Measurements from ENCODE around the gene CCDC186. TPM values are rescaled to one million over a fixed set of nuclear protein-coding genes. Genes with fewer than 3 reads are reported as not detected.
"Not testable (repeated sequence)": the region's sequence is repeated elsewhere in the genome, so short reads cannot be mapped to it uniquely, and the experiment has no call there.

Gene CCDC186
- total RNA-seq, 1 donor from 2014 or later: 20.5 TPM

DNA sequence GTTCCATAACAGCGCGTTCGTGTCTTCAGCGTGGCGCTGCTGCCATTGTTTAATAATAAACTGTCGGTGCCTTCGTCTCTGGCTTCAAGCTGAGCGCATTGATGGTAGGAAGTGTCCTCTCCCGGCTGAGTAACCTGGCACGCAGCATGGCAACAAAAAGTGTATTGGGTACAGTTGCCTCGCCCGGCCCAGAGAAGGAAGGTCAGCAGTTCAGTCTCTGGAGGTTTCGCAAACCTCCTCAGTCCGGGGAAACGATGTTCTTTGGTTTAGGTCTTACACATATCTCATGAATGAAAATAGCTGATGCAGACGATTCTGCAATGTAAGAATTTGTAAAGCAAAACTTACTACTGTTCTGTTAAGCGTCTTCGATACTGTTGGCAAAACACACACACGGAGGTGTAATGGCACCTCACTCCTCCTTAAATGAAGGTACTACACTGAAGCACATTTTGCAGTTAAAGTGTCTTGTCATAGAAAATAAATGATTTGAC lies 739 bp upstream of the CCDC186 start:
- intact Hi-C loops (cut with micrococcal nuclease): loop anchor here (1.0 to 5.0 kb wide), 12 partner anchors 92 to 1990 kb away; partner anchors contain the start of genes CASP7, DCLRE1A, FHIP2A and NHLRC2

DNA sequence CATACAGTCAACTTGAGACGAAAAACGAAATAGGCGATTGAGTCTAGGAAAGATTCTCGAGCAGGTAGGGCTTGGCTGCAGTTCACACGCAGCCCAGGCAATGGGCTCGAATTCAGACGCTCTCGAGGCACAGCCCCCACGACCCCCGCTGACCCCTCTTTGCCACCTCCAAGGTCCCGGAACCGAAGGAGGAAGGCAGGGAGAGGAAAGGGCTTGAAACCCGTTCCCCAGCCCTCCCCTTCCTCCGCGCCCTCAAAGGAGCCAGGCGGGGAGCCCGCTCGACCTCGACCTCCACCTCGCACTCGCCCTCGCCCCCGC lies 441 bp downstream of the CCDC186 start:
- intact Hi-C loops (cut with micrococcal nuclease): loop anchor here (2.0 to 5.0 kb wide), 6 partner anchors 354 to 1796 kb away; partner anchors contain the start of genes FHIP2A, VTI1A and ZDHHC6

DNA sequence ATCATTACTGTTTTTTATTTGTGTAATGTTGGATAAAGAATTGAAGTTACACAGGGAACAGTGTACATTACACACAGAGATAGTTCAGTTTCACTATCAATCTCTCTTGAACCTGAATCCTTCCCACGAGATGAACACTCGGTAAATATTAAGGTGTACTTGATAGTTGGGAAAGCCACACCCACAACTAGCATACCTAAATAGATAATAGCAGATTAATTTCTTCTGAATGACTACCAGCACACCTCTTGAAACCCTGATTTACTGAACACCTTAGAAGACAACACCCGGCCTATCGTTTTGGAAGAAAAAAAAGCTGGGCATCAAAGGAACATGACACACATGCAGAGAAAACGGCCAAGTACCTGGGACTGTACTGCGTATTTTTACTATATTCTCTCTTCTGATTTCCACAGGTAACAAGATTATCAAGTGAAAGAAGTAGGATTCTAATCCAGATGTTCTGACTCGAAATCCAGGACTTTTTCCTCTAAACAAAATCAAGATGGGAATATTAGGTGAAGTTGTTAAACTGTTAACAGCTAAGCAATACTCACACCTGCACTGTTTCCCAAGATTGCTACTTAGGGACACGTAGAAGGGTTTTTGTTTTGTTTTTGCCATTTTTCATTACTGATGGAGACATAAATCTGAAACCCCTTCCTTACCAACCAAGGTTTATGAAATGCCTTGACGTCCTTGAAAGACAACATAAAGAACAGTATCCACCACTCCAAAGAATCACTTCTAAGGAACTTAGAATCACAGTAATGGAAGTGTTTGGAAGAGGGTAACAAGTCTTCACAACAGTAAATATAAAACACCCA lies 1.0 kb downstream of the CCDC186 start:
- intact Hi-C loops (cut with micrococcal nuclease): loop anchor here (2.0 to 5.0 kb wide), 6 partner anchors 354 to 1796 kb away; partner anchors contain the start of genes FHIP2A, VTI1A and ZDHHC6

DNA sequence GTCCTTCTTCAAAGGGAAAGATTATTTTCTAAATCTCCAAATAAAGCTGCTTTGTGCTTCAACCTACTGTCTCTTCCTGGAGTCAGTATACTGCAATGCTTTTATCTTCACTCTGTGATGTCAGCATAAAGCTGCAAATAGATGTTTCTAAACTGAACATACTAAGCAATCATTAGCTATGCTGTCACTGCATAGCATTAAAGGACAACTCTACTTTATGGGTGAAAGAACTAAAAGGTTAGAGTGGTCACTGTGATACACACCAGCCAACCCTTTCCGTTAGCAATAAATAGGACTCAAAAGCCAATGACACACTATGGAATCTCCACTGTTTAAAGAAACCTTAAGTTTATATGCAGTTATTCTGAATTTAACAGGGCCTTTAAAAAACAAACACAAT lies 1.8 kb downstream of the CCDC186 start:
- intact Hi-C loops (cut with micrococcal nuclease): loop anchor here (2.0 to 5.0 kb wide), 6 partner anchors 355 to 1795 kb away; partner anchors contain the start of genes FHIP2A, VTI1A and ZDHHC6

DNA sequence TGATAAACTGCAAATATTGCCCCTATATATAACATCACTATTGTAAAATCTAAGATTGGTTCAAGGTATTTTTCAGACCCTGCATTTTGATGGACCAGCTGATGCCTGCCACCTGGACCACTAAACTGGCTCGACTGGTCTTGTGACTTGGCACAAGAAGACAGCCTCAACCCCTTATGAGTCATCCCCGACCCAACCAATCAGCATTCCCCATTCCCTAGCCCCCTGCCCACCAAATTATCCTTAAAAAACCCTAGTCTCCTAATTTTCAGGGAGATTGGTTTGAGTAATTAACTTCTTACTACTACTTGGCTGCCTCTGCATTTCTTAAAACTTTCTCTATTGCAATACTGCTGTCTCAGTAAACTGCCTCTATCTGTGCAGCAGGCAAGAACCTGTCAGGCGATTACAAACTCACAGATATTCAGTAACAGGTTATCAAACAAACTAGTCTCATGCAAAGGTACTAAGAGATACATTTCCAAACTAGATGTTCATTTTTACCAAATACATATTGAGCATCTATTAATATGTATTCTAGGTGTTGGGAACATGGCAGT lies 5.5 kb downstream of the CCDC186 start:
- intact Hi-C loops (cut with micrococcal nuclease): no loop called here

DNA sequence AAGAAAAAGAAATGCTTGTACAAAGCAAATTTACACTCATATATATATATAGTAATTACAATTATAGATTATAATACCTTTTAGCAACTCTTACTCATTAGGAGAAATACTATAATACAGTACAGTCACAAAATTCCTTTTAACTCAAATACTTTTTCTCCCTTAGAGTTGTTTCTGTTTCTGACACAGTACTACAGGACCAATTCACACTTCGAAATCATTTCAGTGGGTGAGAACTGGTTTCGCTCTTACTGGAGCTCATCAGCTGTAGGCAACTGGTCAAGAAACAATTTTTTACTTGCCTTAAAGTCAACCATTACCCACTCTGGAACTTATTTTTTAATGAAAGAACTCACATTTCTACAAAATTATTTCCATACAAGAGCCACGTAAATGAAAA lies 6.0 kb downstream of the CCDC186 start:
- intact Hi-C loops (cut with micrococcal nuclease): no loop called here

DNA sequence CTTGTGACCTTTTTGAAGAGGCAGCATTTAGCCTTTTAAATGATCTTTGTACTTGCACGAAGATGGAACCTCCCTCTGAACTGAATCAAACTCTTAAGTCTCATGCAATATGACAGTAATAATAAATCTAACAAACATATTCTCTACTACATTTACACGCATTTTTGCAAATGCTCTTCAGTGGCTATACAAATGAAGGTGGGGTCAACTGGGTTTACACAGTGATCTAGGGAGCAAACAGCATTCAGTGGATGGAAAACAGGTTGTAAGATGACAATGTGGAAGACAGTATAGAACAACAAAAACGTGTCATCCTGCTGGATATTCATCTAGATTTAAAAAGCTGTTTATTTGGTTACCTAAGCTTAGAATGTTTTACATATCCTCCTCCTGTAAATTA lies 7.5 kb downstream of the CCDC186 start:
- intact Hi-C loops (cut with micrococcal nuclease): no loop called here

DNA sequence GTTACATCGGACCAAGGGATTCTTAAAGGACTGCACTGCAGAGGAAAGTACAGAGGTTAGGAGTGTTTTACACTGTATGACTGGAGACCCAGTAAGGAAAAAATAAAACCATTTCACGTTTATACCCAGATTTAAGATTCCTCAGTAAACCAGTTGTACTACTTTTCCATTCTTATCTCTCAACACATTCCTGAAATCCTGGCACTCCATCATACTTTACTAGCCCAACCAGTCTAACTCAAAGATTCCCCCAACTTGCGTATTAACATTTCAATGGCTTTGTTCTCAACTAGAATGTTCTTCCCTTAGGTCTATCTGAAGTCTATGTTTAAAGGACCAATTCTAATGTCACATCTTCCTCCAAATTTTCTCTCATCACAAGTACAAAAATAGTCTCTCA lies 8.0 kb downstream of the CCDC186 start:
- intact Hi-C loops (cut with micrococcal nuclease): no loop called here

DNA sequence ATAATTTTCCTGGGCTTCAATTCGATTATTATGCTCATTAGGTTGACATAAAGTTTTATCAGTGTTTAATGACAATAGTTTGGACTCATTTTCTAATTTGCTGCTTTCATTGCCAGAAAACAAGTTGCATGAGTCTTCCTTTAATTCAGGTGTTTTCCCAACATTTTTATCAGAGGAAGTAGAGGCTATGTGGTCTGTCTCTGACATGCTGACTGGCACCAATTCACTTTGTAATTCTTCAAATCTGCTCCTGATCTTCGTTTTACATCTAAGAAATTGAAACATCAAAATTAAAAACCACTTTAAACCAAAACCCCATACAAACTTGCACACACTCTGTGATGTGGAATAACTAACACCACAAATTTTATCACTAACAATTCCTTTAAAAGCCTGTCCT lies 10.9 kb downstream of the CCDC186 start:
- intact Hi-C loops (cut with micrococcal nuclease): no loop called here

DNA sequence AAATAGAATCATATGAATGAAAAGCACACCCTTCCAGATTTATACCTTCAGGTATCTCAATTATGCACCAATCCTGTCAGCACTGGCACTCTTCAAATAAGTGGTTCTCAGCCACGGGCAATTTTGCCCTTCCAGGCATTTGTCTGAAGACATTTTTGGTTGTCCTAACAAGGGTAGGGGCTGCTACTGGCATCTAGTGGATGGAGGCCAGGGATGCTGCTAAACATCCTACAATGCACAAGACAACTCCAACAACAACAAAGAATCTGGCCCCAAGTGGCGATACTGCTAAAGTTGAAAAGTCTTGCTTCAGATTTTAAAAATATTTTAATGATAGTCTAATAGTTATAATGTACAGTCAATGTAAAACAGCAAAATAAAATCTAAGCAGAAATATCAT lies 16.1 kb downstream of the CCDC186 start:
- intact Hi-C loops (cut with micrococcal nuclease): no loop called here

DNA sequence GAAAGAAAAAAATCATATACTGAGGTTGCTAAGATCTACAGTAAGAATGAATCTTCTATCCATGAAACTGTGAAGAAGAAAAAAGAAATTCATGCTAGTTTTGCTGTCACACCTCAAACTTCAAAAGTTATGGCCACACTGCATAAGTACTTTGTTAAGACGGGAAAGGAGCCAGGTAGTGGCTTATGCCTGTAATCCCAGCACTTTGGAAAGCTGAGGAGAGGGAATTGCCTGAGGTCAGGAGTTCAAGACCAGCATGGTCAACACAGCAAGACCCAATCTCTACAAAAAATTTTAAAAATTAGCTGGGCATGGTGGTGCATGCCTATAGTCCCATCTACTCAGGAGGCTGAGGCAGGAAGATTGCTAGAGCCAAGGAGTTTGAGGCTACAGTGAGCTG lies 22.1 kb downstream of the CCDC186 start:
- intact Hi-C loops (cut with micrococcal nuclease): no loop called here

DNA sequence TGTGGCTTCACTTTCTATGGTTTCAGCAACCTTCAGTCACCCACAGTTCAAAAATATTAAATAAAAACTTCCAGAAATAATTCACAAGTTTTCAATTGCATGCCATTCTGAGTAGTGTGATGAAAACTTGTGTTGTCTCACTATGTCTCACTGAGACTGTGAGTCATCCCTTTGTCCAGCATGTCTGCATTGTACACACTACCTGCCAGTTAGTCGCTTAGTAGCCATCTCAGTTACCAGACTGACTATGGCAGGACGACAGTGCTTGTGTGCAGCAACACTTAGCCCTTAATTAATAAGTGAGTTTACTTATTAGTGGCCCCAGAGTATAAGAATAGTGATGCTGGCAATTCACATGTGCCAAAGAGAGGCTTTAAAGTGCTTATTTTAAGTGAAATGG lies 22.5 kb downstream of the CCDC186 start:
- intact Hi-C loops (cut with micrococcal nuclease): no loop called here

DNA sequence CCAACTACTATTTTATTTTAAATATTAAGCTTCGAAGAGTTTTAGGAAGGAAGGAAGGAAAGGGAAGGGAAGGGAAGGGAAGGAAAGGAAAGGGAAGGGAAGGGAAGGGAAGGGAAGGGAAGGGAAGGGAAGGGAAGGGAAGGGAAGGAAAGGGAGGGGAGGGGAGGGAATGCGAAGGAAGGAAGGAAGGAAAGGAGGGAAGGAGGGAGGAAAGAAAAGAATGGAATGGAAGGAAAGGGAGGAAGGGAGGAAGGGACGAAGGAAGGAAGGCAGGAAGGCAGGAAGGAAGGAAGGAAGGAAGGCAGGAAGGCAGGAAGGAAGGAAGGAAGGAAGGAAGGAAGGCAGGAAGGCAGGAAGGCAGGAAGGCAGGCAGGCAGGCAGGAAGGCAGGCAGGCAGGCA lies 24.5 kb downstream of the CCDC186 start:
- intact Hi-C loops (cut with micrococcal nuclease): not testable (repeated sequence)

DNA sequence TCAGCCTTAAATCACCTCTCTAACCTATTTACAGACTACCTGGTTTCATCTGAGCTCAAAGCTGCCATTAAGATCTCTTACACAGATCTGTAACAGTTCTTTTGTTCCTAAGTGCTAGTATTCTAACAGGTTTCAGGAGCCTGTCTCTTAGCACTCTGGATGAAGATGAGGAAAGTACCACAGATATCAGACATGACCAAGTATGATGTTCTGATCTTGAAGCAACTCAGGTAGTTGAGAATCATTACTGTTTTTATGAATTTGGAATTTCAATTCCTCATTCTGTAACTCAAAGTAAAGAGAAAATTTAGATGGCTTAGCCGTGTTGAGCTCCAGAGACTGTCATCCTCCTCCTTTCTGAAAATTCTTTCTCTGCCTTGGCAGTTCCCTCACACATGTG lies 30.8 kb downstream of the CCDC186 start:
- intact Hi-C loops (cut with micrococcal nuclease): no loop called here

DNA sequence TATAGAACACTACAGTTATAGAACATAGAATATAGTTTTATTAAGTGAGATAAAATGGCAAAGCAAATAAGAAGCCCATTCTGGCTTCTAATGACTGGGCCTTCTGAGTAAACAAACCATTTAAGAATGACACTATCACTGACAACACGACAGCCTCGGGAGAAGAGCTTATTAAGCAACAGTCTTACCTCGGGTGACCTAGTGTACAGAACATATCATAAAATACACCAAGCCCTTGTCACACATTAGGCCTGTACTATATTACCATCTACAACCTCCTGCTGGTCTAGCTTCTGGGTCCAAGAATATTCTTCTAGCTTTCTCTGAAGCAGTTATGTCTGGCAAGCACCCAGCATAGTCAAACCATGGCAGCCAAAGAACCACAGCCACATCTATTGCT lies 32.0 kb downstream of the CCDC186 start:
- intact Hi-C loops (cut with micrococcal nuclease): no loop called here

DNA sequence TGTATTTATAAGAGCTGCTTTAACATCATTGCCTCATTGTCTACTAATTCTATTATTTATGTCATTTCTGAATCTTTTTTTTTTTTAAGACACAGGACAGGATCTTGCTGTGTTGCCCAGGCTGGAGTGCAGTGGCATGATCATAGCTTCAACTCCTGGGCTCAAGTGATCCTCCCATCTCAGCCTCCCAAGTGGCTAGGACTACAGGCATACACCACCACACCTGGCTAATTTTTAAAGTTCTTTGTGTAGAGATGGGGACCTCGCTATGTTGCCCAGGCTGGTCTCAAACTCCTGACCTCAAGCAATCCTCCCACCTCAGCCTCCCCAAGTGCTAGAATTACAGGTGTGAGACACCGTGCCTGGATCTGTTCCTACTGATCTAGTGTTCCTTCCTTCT lies 33.2 kb downstream of the CCDC186 start:
- intact Hi-C loops (cut with micrococcal nuclease): not testable (repeated sequence)

DNA sequence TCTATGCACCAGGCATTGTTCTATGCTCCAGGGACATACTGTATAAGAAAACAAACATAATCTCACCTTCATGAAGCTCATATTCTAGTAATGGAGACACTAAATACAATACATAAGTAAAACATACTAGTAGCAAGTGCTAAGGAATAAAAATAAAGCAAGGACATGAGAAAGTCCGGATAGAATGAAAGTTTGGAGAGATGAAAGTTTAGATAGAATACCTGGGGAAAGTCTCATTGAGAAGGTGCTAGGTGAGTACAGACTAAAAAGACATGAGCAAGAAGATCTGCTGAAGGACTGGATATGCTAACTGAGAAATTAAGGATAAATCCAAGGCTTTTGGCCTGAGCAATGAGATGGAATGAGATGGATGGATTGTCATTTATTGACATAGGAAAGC lies 34.0 kb downstream of the CCDC186 start:
- intact Hi-C loops (cut with micrococcal nuclease): no loop called here

DNA sequence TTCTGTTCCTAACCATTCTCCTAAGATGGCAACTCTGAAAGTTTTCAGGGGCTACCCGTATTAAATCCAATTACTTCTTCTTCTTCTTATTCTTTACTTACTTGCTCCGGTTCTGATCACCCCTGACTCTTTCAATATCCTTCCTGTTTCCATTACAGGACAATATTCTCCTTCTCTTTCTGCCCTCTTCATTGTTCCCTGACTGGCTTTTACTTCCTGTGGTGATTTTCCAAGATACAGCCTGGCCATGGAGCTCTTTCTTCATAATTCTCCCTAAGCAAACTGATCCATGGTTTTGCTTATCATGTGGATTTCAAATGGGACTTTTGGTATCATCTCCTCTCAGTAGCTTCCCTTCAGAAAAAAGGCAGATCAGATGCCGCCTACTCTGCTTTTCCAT lies 35.4 kb downstream of the CCDC186 start:
- intact Hi-C loops (cut with micrococcal nuclease): no loop called here

DNA sequence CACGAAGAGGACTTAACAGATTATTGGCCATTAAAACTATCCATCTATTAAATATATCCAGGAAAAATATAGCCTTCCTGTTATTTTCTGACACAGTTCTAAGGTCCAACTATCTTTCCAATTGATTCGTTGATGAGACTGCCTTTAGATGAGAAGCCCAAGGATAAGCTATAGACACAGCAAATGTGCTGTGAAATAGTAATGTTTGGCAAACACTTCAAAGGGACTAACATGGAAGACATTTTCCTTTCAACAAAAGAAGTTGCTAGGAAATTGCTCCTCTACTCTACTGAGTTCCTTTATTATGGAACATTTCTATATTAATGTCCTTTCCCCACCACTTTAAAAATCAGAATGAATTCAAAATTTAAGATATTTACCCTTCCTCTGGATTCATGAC lies 38.5 kb downstream of the CCDC186 start:
- intact Hi-C loops (cut with micrococcal nuclease): no loop called here

DNA sequence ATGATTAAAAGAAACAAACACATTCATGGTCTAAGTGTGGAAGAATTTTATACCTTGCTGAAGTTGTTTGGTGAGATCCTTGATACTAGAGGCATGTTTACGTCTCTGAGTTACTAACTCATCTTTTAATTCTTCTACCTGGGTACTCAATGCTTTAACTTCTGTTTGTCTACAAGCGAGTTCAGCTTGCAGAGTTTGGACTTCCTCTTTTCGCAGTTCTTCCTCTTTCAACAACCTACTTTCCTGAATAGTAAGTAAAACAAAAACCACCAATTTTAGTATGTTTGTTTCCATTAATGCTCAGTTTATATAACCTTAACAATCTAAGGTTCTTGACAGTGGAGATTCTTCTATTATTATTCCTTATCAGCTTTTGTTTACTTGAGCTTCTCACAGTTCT lies 42.9 kb downstream of the CCDC186 start:
- intact Hi-C loops (cut with micrococcal nuclease): no loop called here

DNA sequence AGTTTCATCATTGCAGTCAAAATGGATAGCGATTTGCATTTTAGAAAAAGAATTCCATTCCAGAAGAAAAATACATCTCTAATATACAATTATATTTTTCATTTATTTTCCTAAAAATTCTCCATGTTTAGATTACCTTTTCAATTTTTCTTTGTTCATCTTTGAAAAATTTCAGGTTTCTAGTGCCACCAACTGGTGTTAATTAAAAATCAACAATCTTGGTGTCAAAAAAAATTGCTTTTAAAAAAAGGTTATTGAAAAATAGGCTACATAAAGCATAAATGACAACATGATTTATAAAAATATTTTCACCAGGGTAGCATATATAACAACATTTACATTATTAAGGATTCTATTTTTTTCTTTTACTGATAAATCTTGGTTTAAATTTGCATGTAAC lies 53.0 kb downstream of the CCDC186 start:
- intact Hi-C loops (cut with micrococcal nuclease): no loop called here

DNA sequence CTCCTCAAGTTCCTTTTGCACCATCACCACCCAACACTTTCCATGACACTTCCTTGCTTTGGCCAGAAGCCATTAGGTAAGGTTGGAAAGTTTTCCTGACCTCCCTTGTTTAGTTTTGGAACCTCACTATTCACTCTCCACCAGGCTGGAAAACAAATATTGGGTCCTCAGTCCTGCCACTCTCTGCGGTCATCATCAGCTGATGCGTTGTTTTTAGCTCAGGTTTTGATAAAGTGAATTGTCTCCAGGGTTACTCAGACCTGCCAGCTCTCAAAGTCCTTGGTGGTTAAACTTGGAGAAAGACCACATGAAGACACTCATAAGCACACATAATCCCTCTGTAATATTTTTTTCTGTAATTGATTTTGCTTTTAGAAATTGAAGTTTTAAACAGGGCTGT lies 55.5 kb downstream of the CCDC186 start:
- intact Hi-C loops (cut with micrococcal nuclease): no loop called here

DNA sequence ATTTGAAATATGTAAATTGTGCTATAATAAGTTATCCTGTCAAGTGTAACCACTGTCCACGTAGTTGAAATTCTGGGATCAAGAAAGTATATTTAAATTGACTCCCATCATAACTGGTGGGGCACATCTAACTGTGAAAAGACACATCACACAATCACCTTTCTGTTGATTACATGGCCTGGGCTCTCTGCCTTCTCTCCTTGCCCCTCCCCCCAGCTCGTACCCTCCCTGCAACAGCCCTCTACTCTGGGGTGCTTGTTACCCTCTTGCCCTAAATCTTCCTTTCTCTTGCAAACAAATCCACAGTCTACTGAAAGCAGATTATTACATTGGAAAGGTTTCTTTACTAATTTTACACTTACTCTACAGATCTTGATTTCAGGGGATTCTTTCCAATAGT lies 56.3 kb downstream of the CCDC186 start:
- intact Hi-C loops (cut with micrococcal nuclease): no loop called here
